GM12878 (cell line): ENCODE results near the gene NACC1. TPM values are rescaled to one million over a fixed set of nuclear protein-coding genes. Genes with fewer than 3 reads are reported as not detected.

Source experiments
- ATF2 ChIP-seq: IDR thresholded peaks from 2 replicates; pipeline ENCODE4 v1.6.1; 2012; ENCODE audit warnings: low read length, inconsistent platforms
- ESRRA ChIP-seq: IDR thresholded peaks from 2 replicates; pipeline ENCODE4 v1.6.1; 2012; ENCODE audit warnings: mild to moderate bottlenecking, low read length, improper control_type of control experiment
- ETV6 ChIP-seq, 2 experiments: fragments of 450-650 bp in 1 of 2; IDR thresholded peaks in 1 of 2; conservative IDR thresholded peaks in 1 of 2; 2 replicates each; pipeline ENCODE4 v1.6.1; 2014; ENCODE audit warnings: antibody characterized with exemption in 1 of 2, borderline replicate concordance in 1 of 2, low read depth in 1 of 2, mild to moderate bottlenecking in 1 of 2, moderate library complexity in 1 of 2
- HSF1 ChIP-seq: fragments of 150-350 bp; IDR thresholded peaks from 2 replicates; pipeline ENCODE4 v1.6.1; 2014; ENCODE audit warnings: mild to moderate bottlenecking, low read depth, low read length
- LARP7 ChIP-seq: fragments of 450-650 bp; IDR thresholded peaks from 2 replicates; pipeline ENCODE4 v1.6.1; 2017; ENCODE audit warnings: mild to moderate bottlenecking
- MAX ChIP-seq: IDR thresholded peaks from 2 replicates; pipeline ENCODE4 v1.6.1; 2012; ENCODE audit warnings: low read depth, low read length, improper control_type of control experiment
- MEF2A ChIP-seq: IDR thresholded peaks from 2 replicates; pipeline ENCODE4 v1.6.1; 2011; ENCODE audit warnings: low read depth, mild to moderate bottlenecking, low read length, moderate library complexity; ENCODE audit not compliant: insufficient read depth
- MLLT1 ChIP-seq: fragments of 450-650 bp; IDR thresholded peaks from 2 replicates; pipeline ENCODE4 v1.6.1; 2016; ENCODE audit warnings: mild to moderate bottlenecking
- RBBP5 ChIP-seq: fragments of 200-600 bp; sonication (generic); conservative IDR thresholded peaks from 2 replicates; pipeline ENCODE4 v1.6.1; 2016
- REST ChIP-seq: IDR thresholded peaks from 2 replicates; pipeline ENCODE4 v1.6.1; 2012; ENCODE audit warnings: mild to moderate bottlenecking, low read depth, low read length
- SKIL ChIP-seq: fragments of 450-650 bp; IDR thresholded peaks from 2 replicates; pipeline ENCODE4 v1.6.1; 2017; ENCODE audit warnings: mild to moderate bottlenecking, low read depth, inconsistent platforms; ENCODE audit not compliant: poor library complexity, severe bottlenecking
- SREBF1 ChIP-seq: IDR thresholded peaks from 2 replicates; pipeline ENCODE4 v1.6.1; 2012; ENCODE audit warnings: mild to moderate bottlenecking, low read length
- SRF ChIP-seq, 2 experiments: IDR thresholded peaks; 2 replicates each; pipeline ENCODE4 v1.6.1; 2011; ENCODE audit warnings: low read depth in 2 of 2, low read length in 2 of 2, mild to moderate bottlenecking in 1 of 2, moderate library complexity in 1 of 2
- USF2 ChIP-seq: IDR thresholded peaks from 2 replicates; pipeline ENCODE4 v1.6.1; 2011; ENCODE audit warnings: low read depth, low read length, improper control_type of control experiment, borderline replicate concordance
- YY1 ChIP-seq: IDR thresholded peaks from 2 replicates; pipeline ENCODE4 v1.6.1; 2011; ENCODE audit warnings: low read depth, mild to moderate bottlenecking, low read length
- ZNF24 ChIP-seq: fragments of 450-650 bp; IDR thresholded peaks from 2 replicates; pipeline ENCODE4 v1.6.1; 2017; ENCODE audit warnings: antibody characterized with exemption, mild to moderate bottlenecking
- polyA plus RNA-seq, 11 experiments: library from polyadenylated mRNA; depleted of rRNA in 4 of 11; unstranded in 6 of 11; stranded (reverse) in 5 of 11; fragments of >200 nt; fragmentation: Nextera tagmentation in 4 of 11; fragmentation: Illumina TruSeq in 1 of 11; extraction: Ambion mirVana in 4 of 11; extraction: Trizol in 1 of 11; gene quantifications; 1 replicate in 1 of 11; 2 replicates in 10 of 11; pipeline versions ENCODE4 v1.2.1 to v1.2.3, GENCODE V29; 2011 to 2016; ENCODE audit warnings: inconsistent platforms in 2 of 11, missing spikeins in 2 of 11, low read depth in 1 of 11
- total RNA-seq, 4 experiments: library from RNA; depleted of rRNA in 3 of 4; stranded (reverse); fragments of >200 nt in 3 of 4; fragmentation: Illumina TruSeq in 1 of 4; extraction: Trizol in 1 of 4; gene quantifications; 2 replicates each; pipeline versions ENCODE4 v1.2.1 to v1.2.3, GENCODE V29; 2013 to 2021

Gene NACC1
- total and polyA plus RNA-seq, 10 of the 15 experiments (the other 5 are each of a cell fraction or from before 2014, with no cell fraction given) = 0.18 to 120 (median 19.2) TPM

- TF ChIP-seq REST (0 out of 2 replicates have a peak, but pooled peaks have one; percentile 21), YY1 (peak; percentile 100), SKIL (peak; percentile 82), LARP7 (no peak; the same call in 1 of the 2 replicates), ZNF24 (peak; percentile 58), HSF1 (no peak), MLLT1 (peak; percentile 88), USF2 (peak; percentile 77), RBBP5 (no peak), ATF2 (no peak), ESRRA (no peak), ETV6 (conservative IDR thresholded peaks at IDR 0.05 in 1 of 2, IDR thresholded peaks at IDR 0.05 in 1 of 2; ENCODE audit: borderline replicate concordance in 1 of 2, low read depth in 1 of 2) (no peak), SRF (IDR thresholded peaks at IDR 0.05; ENCODE audit: low read depth in 2 of 2, low read length in 2 of 2) (peak in 1 of 2 experiments; percentile 42; a peak in 1 of 4 replicates), MEF2A (0 out of 2 replicates have a peak, but pooled peaks have one; percentile 16), MAX (peak; percentile 100), SREBF1 (no peak)
Observed at GRCh38 chr19:13116282-13117175, 1.5 kb upstream of the NACC1 start, which contains the start of gene TRMT1 (continued).
